NCI-H1105 (cell line): ENCODE measurements around the gene NPAS3.

Experiments
- DNase-seq: peaks from one replicate; lab custom pipeline; 2025; lab: John Stamatoyannopoulos, UW

Gene NPAS3

DNA sequence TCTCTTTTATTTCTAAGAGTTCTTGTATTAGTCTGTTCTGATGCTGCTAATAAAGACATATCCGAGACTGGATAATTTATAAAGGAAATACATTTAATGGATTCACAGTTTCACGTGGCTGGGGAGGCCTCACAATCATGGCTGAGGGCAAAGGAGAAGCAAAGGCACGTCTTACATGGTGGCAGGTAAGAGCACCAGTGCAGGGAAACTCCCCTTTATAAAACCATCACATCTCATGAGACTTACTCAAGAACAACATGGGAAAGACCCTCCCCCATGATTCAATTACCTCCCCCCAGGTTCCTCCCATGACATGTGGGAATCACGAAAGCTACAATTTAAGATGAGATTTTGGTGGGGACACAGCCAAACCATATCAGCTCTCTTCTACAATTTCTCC lies 503.0 kb downstream of the NPAS3 start:
- no peak for DNase-seq

DNA sequence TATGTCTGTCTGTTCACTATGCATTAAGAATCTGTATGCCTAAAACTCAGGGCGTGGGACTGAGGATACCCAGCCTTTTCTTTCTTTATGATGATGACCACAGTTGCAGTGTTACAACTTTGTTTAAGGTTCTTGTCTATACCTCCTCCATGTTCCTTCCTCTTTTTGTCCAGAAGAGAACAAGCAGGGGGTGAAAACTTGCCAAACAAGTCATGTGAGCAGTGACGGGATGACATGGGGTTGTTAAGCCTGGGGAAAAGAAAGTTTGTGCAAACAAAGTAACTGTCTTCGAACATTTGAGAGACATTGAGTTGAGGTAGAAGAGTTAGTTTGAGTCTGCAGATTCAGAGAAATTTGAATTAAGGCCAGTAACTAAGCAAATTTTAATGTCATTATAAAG lies 505.5 kb downstream of the NPAS3 start:
- DNase-seq, result no peak

DNA sequence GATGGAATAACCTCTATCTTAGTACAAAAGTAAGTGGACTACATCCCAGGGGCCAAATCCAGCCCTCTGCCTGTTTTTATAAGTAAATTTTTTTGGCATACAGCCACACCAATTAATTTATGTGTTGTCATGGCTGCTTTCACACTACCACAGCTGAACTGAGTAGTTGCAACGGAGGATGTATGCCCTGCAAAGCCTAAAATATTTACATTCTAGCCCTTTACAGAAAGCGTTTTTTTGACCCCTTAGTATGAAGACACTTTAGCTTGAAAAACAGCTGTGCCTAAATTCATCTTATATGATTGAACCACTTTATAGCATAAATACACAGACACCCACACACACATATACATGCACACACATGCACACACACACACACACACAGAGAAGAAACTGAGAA lies 510.6 kb downstream of the NPAS3 start:
- DNase-seq, result no peak

DNA sequence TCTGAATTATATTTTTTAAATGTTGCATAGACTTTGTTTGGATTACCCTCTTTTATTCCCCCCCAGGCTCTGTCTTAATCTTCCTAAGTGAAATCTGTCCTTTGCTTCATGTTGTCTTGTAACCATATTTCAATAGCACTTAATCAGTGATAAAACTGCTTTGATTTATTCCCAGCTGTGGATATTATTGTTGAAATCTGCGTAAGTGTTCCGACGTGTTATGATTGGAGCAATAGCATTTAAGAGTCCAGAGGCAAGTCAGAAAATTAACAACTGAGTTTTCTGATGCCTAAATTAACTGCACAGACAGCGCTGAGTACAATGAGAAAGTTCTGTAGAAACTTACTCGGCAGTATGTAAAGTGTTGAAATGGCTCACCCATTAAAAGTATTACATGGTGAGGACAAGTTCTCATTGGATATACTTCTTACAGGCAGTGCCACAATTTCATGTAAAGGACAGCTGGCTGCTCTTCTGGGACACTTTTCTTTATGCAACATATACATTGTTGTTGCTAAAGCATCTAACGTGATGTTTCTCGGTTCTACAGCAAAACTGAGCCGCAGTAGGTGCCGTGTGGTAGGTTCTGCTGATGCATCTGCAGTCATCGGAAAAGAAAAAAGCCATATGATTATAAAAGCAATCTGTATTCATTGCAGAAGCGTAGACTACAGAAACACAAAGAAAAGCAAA lies 511.2 kb downstream of the NPAS3 start:
- no peak for DNase-seq

DNA sequence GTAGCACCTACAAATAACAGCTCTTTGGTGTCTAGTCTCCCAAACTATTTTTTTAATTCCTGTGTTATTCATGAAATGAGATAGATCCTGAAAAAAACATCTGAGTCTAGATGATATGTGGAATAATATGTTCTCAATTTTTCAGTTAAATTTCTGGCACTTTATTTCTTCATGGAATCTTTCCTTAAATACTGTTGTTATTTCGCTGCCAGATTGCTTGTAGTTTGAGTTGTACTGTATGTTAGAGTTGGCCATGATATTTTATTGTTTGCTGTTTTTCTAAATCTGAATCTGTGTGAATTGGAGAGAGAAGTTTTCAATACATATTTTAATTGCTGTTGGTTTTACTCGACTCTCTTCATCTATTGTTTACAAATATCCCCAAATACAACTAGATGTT lies 511.7 kb downstream of the NPAS3 start:
- DNase-seq, result no peak

DNA sequence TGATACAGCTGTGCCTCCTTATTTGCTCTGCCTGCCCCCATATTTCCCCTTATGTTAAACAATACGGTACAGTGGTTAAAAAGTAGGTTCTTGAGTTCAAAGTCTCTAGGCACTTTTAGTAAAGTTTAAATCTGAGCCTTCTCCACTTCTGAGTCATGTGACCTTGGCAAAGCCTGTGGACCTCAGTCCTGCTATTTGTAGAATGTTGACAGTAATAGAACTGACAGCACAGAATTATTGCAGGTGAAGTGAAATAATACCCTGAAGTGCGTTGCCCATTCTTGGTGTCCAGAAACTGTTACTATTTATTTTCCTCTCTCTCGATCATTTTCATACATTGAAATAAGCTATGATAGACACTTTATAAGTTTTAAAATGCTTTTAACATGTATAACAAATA lies 512.5 kb downstream of the NPAS3 start:
- DNase-seq, result no peak

DNA sequence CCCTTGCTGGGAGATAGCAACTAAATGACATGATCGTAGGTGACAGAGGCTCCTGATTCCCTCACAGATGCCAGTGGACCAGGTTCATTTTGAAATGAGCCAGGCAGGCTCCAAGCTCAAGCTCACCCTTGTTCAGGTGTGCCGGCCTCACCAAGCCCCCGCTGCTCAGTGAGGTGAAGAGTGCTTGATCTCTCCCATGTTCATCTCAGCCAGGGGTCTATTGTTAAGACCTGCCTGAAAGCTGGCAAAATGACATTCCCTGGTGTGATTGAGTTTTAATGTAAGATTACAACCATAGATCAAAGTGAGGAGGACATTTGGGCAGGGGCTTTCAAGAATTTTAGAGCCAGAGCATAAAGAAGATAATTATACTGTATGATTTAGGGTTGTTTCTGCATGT lies 514.3 kb downstream of the NPAS3 start:
- DNase-seq, result no peak

DNA sequence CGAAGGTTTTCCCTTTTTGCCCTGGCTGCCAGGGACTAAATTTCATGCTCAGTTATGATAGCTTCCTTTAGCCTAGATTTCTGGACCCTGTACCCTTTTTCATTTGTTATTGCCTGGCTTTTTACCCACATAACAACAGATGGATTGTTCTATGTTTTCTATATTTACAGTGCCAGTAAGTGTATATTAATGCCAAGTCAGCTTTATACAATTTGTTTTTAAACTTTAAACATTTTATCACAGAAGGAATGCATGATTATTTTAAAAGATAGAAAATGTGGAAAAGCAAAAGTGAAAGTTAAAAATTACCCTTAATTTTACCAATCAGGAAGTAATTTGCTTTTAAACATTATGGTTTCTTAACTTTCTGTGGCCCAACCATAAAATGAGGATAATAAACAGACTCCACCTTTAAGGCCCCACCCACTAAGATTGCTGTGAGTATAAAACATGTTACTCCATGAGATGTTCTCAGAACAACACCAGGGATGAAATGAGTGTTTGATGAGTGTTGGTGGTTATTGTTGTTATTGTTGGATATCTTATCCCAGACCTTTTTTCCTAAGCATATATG lies 515.4 kb downstream of the NPAS3 start:
- no peak for DNase-seq

DNA sequence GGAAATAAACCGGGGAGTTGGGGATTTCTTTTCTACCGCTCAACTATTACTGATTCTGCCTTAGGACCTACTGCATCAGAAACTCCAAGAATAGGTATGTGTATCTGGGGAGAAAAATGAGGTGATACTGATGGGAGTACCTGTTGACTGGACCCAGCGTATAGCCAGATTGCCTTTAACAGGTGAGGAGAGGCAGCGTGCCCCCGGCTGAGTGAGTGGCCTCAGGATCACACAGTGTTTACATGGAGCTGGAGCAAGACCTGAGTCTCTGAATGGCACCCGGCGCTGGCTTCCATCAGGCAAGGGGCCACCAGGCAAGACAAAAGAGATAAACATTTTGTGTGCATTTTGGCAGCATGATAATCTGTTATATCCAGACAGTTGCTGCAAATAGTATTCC lies 516.0 kb downstream of the NPAS3 start:
- no peak for DNase-seq

DNA sequence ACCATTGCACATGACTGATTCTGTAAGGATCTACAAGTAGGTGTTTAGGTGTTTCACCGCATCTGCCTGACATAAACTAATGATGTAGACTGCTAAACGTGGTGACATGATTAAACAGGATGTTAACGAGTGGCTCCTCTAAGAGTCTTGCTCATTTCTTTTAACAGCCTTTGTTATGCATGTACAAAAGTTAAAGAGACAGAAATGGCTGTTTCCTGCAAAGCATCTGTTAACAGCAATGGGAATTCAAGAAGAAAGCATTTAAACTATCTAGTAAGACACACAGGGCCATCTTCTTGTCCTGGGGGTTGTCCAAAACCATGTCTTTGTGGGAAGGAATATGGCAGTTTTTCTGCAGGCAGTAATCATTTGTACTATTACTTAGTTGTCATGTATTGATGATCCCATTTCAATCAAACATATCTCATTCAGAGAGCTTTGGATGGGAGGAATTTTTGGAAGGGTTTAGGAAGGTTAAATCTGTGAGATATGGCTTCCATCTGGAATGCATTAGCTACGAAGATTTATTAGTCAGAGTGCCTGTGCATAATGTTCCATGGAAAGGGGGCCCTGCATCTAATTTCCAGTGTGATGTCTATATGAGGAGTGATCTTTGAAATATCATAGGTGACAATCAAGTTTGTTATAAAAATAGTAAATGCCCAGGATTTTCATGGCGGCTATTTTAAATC lies 517.1 kb downstream of the NPAS3 start:
- no peak for DNase-seq

DNA sequence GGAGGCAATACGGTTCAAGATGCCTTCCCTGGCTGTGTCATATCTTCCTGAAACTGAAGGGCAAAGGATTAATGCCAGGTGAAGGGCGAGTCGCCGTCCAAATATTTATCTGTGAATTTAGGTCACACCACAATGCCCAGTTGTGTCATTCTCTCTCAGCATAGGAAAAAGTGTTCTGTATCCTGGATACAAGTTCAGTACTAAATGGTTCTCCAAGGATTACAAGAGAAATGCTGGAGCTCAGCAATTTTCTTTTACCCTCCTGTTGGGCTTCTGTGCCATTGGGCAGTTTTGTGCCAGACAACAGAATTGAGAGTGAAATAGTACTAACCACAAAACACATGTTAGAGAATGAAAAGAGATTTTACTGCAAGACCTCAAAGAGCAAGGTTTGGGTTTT lies 518.3 kb downstream of the NPAS3 start:
- no peak for DNase-seq

DNA sequence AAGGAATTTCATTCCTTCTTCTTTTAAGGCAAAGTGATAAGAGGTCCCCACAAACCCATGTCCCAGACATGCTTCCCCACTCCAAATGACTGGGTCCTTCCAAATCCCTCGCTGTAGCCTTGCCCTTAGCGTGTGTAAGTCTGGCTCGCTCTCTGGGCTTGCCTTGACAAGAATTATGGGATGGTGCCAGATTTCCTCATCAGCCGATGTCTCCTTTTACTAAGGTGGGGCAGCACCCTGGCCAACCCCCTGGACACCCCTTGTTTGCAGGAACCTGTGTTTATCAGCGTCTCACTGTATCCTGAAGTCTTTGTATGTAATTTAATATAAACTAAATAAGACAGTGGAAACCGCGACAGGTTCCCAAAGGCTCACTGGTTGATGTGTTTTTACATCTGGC lies 518.9 kb downstream of the NPAS3 start:
- DNase-seq, result peak; percentile 40

DNA sequence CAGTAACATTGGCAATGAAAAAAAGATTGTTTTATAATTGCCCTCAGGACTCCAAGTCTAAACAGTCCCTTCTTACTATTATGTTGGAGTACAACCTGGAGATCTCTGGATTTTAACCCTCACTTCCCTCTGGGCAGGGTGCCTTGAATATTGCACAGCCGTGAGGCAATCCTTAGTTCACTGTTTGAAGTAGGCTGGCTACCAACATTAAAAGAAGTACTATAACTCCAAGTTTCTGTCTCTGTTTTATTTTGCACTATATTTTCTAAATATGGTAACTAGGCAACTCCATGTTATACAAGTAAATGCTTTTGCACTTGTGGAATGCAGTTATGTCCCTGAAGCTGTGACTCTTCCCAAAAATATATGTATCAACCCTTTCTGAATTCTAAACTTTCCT lies 521.5 kb downstream of the NPAS3 start:
- no peak for DNase-seq

DNA sequence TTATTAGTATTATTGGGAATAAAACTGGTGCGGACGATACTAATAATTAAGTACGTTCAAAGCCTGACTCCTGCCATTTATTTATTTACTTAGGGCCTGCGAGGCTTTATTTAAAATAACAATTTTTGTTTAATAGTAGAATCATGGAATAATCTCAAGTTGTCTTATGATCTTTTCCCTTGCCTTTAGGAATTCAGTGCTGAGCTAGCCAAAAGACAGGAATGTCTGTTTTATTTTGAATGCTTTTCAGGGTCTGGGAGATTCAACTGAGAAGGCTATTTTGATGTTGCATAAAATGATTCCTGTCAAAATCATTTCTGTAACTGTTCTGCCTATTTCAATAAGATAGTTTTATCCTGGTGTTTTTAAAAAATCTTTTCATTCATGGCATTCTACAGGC lies 522.4 kb downstream of the NPAS3 start:
- no peak for DNase-seq

DNA sequence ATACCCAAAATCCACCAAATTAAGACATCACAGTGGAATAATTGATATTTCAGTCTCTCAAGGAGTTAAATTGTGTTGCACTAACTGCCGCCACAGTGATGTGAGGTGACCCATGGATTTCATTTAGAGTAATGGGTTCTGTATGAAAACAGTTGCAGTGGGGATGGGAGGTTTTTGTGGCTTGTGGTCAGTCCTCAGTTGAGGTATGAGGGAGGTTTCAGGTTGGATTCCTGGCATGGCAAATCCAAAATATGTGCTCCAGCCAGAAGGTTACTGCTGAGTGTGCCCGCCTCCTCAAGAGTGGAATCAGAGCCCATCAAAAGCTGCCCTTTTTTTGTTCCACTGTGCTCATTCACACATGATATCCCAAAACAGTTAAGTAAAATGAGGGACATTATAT lies 525.1 kb downstream of the NPAS3 start:
- DNase-seq, result no peak

DNA sequence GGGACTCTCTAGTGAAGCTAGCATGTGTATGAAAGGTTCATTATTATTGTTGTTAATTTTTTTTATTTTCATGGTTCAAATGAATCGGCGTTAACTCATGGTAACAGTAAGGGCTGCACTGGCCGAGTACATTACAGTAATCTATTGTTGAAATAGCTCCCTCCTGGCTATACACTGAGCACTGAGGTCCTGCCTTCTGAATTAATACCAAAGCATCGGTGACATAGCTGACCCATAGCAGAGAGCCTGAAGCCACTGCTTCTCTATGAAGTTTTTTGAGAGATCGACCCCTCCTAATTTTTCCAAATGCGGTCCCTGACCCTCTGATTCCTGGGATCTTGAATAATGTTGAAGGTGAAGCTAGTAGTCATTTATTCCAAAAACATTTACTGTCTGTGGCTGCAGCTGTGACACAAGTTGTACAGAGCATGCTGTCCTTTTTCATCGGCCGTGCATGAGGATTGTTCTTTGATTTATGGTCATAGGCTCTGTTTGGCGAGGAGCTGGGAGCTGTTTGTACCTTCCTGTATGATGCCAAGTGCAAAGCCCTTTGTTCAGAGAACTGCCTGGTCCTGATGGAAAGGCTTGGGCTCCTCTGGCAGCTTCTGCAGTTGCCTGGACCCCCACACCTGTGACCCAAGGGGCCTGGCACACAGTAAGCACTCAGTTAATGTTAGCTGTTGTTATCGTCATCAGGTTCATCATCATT lies 525.7 kb downstream of the NPAS3 start:
- no peak for DNase-seq

DNA sequence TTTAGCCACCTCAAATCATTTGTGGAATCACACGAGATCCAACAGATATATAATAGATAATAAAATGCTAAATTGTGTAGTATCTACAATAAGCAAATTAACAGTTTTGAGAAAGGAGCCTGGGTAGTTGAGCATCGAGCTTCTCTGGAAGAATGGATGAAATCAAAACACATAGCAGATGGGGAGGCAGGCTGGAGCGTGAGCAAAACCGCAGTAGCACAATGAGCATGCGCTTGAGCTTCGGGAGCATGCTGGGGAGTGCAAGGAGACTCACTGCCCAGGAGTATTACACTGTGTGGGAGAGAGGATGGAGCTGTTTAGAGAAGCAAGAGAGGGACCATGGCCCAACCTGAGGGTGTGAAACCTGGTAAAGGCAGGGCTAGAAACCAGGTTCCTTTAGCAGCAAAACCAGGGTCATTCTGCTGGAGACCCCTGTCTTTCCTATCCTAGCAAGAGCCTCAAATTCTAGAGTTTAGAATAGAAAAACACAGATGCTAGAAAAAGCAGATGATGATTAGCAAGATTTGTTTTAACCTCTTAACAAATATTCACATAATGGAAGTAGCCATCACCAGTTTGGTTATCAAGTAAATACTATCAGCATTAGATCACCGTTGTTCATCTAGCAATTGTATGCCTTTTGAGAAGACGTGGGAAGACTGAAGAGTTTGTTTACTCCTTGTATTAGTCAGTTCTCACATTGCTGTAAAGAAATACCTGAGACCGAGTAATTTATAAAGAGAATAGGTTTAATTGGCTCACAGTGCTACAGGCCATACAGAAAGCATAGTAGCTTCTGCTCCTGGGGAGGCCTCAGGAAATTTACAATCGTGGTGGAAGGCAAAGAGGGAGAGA lies 527.4 kb downstream of the NPAS3 start:
- DNase-seq, result no peak

DNA sequence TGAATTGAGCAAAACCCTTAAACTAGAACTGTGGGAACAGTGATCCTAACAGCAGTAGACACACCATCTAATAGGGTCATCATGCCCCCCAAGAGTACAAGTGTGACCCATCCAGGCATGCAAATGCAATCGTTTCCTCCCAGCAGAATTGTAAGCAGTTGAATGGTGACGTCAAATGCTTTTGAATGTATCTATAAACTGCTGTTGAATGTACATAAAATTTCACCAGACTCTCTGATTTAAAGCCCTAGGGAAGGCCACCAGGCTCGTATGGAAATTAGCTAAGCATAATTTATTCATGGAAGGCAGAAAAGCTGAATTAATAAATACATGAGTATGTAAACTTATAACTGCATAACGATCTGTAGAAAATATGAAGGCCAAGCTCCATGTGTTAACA lies 529.3 kb downstream of the NPAS3 start:
- DNase-seq, result no peak

DNA sequence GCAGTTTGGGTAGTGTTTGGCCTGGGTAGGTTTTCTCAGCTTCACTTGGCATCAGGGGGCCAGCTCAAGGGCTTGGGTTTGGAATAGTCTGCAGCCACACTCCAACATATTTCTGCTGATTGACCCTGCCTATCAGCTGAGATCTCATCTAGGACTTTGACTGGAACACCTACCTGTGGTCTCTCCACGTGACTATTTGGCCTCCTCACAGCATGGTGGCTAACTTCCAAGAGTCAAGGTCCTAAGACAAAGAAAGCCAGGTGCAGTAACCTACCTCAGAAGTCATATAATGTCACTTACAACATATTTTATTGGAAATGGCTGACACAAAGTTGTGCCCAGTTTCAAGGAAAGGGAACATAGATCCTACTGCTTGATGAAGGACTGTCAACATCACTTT lies 531.2 kb downstream of the NPAS3 start:
- no peak for DNase-seq

DNA sequence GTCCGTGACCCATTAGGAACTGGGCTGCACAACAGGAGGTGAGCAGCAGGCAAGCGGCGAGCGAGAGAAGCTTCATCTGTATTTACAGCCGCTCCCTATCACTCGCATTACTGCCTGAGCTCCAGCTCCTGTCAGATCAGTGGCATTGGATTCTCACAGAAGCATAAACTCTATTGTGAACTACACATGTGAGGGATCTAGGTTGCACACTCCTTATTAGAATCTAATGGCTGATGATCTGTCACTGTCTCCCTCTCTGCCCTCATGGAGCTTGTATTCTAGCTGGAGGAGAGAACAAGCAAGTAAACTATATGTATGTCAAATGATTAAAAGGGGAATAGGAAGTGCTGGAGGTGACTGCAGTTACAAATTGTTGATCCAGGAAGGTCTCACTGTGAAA lies 533.1 kb downstream of the NPAS3 start:
- DNase-seq, result no peak

DNA sequence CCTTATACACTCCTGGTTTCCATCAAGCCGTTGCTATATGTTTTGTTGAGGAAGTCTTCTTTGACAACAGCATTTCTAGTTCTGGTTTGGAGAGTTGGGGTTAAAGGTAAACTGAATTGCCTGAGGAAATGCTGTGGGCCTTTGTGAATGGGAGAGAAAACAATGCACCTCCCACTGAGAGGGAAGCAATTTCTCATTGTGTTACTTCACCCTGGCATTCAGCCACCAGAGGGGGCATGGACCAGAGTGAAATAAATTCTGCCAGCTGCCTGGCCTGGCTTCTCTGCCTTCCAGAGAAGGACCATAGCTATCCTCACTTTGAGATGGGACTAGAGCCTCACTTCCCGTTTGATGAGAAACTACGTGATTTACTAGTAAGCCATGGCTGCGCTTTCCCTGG lies 536.9 kb downstream of the NPAS3 start:
- peak; percentile 54 for DNase-seq

DNA sequence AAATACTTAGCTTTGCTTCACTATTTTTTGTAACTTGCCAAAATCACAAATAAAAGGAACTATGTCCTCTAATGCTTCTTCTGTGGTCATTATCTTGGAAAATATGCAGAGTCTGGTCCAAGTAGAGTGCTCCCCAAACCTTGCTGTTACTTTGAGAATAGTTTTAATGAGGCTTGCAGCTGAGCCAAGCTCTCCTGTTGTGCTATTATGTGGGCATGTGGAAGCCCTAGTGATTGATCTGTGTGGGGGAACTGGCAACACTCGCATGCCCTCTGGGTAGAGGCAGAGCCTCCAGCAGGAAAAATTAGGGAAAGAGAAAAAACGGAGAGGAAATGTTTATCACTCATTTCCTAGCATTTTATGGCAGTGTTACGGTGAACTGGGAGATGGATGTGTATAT lies 539.1 kb downstream of the NPAS3 start:
- DNase-seq, result no peak
